Trophoblast cell (in vitro differentiated cells and primary cell): Measurements from ENCODE around the gene SHROOM1.
A peak's percentile ranks its signal among the peaks of the same experiment; 100 is the strongest.

Experiments
- DNase-seq, 2 donors: peaks; one replicate each; pipeline ENCODE4 v3.0.0-alpha.2; 2016
- H2AFZ ChIP-seq: 2 replicates; pipeline ENCODE4 v1.6.1; 2013; ENCODE audit warnings: low read length, moderate library complexity, mild to moderate bottlenecking; ENCODE audit not compliant: insufficient read depth, poor library complexity
- H2AK5ac ChIP-seq: 2 replicates; pipeline ENCODE4 v1.6.1; 2013; ENCODE audit warnings: mild to moderate bottlenecking, low read length
- H2BK120ac ChIP-seq: 2 replicates; pipeline ENCODE4 v1.6.1; 2013; ENCODE audit warnings: low read length, mild to moderate bottlenecking, moderate library complexity; ENCODE audit not compliant: insufficient read depth, poor library complexity
- H2BK12ac ChIP-seq: 2 replicates; pipeline ENCODE4 v1.6.1; 2013; ENCODE audit warnings: mild to moderate bottlenecking, low read length, moderate library complexity
- H2BK5ac ChIP-seq: 2 replicates; pipeline ENCODE4 v1.6.1; 2013; ENCODE audit warnings: low read length, low read depth, moderate library complexity, mild to moderate bottlenecking; ENCODE audit not compliant: poor library complexity
- H3K14ac ChIP-seq: 2 replicates; pipeline ENCODE4 v1.6.1; 2013; ENCODE audit warnings: mild to moderate bottlenecking, low read length
- H3K18ac ChIP-seq: 2 replicates; pipeline ENCODE4 v1.6.1; 2013; ENCODE audit warnings: mild to moderate bottlenecking, low read length
- H3K23ac ChIP-seq: 2 replicates; pipeline ENCODE4 v1.6.1; 2013; ENCODE audit warnings: low read length
- H3K27ac ChIP-seq: 2 replicates; pipeline ENCODE4 v1.5.1; 2013; ENCODE audit warnings: low read depth, mild to moderate bottlenecking, inconsistent platforms, low read length, moderate library complexity
- H3K27me3 ChIP-seq: 2 replicates; pipeline ENCODE4 v1.6.1; 2013; ENCODE audit warnings: inconsistent platforms, mild to moderate bottlenecking, low read length, moderate library complexity; ENCODE audit not compliant: insufficient read depth
- H3K36me3 ChIP-seq, 2 experiments: 1 replicate in 1 of 2; 2 replicates in 1 of 2; pipeline ENCODE4 v1.6.1; 2013; ENCODE audit warnings: low read length in 2 of 2, mild to moderate bottlenecking in 2 of 2, moderate library complexity in 1 of 2; ENCODE audit not compliant: insufficient read depth in 2 of 2, control insufficient read depth in 1 of 2
- H3K4ac ChIP-seq: 2 replicates; pipeline ENCODE4 v1.6.1; 2013; ENCODE audit warnings: low read depth, mild to moderate bottlenecking, low read length, moderate library complexity
- H3K4me1 ChIP-seq, 2 experiments: 1 replicate in 1 of 2; 2 replicates in 1 of 2; pipeline ENCODE4 v1.6.1; 2013; ENCODE audit warnings: low read length in 2 of 2, mild to moderate bottlenecking in 2 of 2, moderate library complexity in 1 of 2; ENCODE audit not compliant: insufficient read depth in 2 of 2, control insufficient read depth in 1 of 2
- H3K4me2 ChIP-seq: 2 replicates; pipeline ENCODE4 v1.6.1; 2013; ENCODE audit warnings: inconsistent platforms, mild to moderate bottlenecking, low read length, moderate library complexity
- H3K4me3 ChIP-seq: 2 replicates; pipeline ENCODE4 v1.5.1; 2013; ENCODE audit warnings: mild to moderate bottlenecking, low read depth, low read length, inconsistent platforms
- H3K79me1 ChIP-seq: one replicate; pipeline ENCODE4 v1.6.1; 2013; ENCODE audit warnings: low read length
- H3K79me2 ChIP-seq: 2 replicates; pipeline ENCODE4 v1.6.1; 2013; ENCODE audit warnings: low read length, mild to moderate bottlenecking; ENCODE audit not compliant: control insufficient read depth, insufficient read depth, poor library complexity
- H3K9ac ChIP-seq: 2 replicates; pipeline ENCODE4 v1.6.1; 2013; ENCODE audit warnings: mild to moderate bottlenecking, low read length
- H3K9me3 ChIP-seq: 2 replicates; pipeline ENCODE4 v1.6.1; 2013; ENCODE audit warnings: low read depth, mild to moderate bottlenecking, control low read depth, inconsistent platforms, low read length; ENCODE audit not compliant: insufficient read depth
- H4K12ac ChIP-seq: 2 replicates; pipeline ENCODE4 v1.6.1; 2013; ENCODE audit warnings: low read depth, mild to moderate bottlenecking, low read length, moderate library complexity
- H4K8ac ChIP-seq: 2 replicates; pipeline ENCODE4 v1.6.1; 2013; ENCODE audit warnings: low read depth, mild to moderate bottlenecking, low read length, moderate library complexity
- H4K91ac ChIP-seq: one replicate; pipeline ENCODE4 v1.6.1; 2013; ENCODE audit warnings: low read depth, mild to moderate bottlenecking, low read length, moderate library complexity
- WGBS: extraction: QIAGEN DNeasy Blood & Tissue Kit; methylation state at CpG from one replicate; pipeline ENCODE4 v1.1.7; 2013; ENCODE audit warnings: missing lambda C conversion rate; ENCODE audit not compliant: insufficient read length, insufficient coverage; ENCODE audit errors: extremely low coverage; 5-methylcytosine and 5-hydroxymethylcytosine counted together

SHROOM1 gene

GRCh38 chr5:132876020-132876759 lies 45.7 kb upstream of the SHROOM1 start:
- no peaks in the 10 kb centered on the region for H3K79me1 ChIP-seq
- no peaks in the 10 kb centered on the region for H3K79me2 ChIP-seq
- H2BK120ac ChIP-seq: no peak overlapping the region
- H3K23ac ChIP-seq: no peak overlapping the region
- DNase-seq: peak in 1 of 2 donors; percentile 25
- H3K18ac ChIP-seq: no peak overlapping the region
- H3K27ac ChIP-seq: no peak overlapping the region
- no peak overlapping the region for H2AFZ ChIP-seq
- no peak overlapping the region for H3K14ac ChIP-seq
- no peak overlapping the region for H3K4me3 ChIP-seq
- no peak overlapping the region for H3K4me2 ChIP-seq
- no peak overlapping the region for H2BK12ac ChIP-seq
- H3K4me1 ChIP-seq: no peaks in the 10 kb centered on the region
- H3K9me3 ChIP-seq: no peaks in the 10 kb centered on the region
- H2BK5ac ChIP-seq: no peak overlapping the region
- H3K27me3 ChIP-seq: no peaks in the 10 kb centered on the region
- peaks cover 12 to 36% of the 10 kb centered on the region in 2 experiments for H3K36me3 ChIP-seq
- H2AK5ac ChIP-seq: no peak overlapping the region
- H4K8ac ChIP-seq: no peak overlapping the region
- WGBS: no CpG with 5 or more reads among the region's 1 CpG
- no peak overlapping the region for H4K91ac ChIP-seq
- no peak overlapping the region for H4K12ac ChIP-seq
- H3K9ac ChIP-seq: no peak overlapping the region
- H3K4ac ChIP-seq: no peak overlapping the region

GRCh38 chr5:132873930-132874271 lies 43.5 kb upstream of the SHROOM1 start:
- H4K12ac ChIP-seq: no peak overlapping the region
- no peak overlapping the region for H3K27ac ChIP-seq
- H3K4me2 ChIP-seq: no peak overlapping the region
- H3K36me3 ChIP-seq: peaks cover 10 to 36% of the 10 kb centered on the region in 2 experiments
- no peak overlapping the region for H2BK5ac ChIP-seq
- H2BK120ac ChIP-seq: no peak overlapping the region
- H3K23ac ChIP-seq: no peak overlapping the region
- H3K4me1 ChIP-seq: no peaks in the 10 kb centered on the region
- H2BK12ac ChIP-seq: no peak overlapping the region
- DNase-seq: no peak
- no peaks in the 10 kb centered on the region for H3K79me1 ChIP-seq
- no peak overlapping the region for H3K18ac ChIP-seq
- H3K4me3 ChIP-seq: no peak overlapping the region
- H4K91ac ChIP-seq: no peak overlapping the region
- no peak overlapping the region for H4K8ac ChIP-seq
- no peaks in the 10 kb centered on the region for H3K27me3 ChIP-seq
- H2AK5ac ChIP-seq: no peak overlapping the region
- H2AFZ ChIP-seq: no peak overlapping the region
- no peaks in the 10 kb centered on the region for H3K79me2 ChIP-seq
- no peak overlapping the region for H3K9ac ChIP-seq
- H3K14ac ChIP-seq: no peak overlapping the region
- H3K9me3 ChIP-seq: no peaks in the 10 kb centered on the region
- H3K4ac ChIP-seq: no peak overlapping the region
- no CpG with 5 or more reads among the region's 3 CpGs for WGBS

GRCh38 chr5:132873119-132873929 lies 42.9 kb upstream of the SHROOM1 start, which contains the start of gene LEAP2:
LEAP2 (plus strand) TSS chr5:132873668; CDS start chr5:132873695, 27 bp downstream.
- Histone ChIP-seq H2BK120ac (no peak within 1 kb of the TSS), H2AFZ (no peak within 1 kb of the TSS), H4K8ac (no peak within 1 kb of the TSS), H3K36me3 (peaks cover 12 to 36% of the 10 kb centered on the region in 2 experiments), H3K27ac (no peak within 1 kb of the TSS), H4K12ac (no peak within 1 kb of the TSS), H3K14ac (no peak within 1 kb of the TSS), H2AK5ac (no peak within 1 kb of the TSS), H3K27me3 (no peaks in the 10 kb centered on the region), H3K18ac (no peak within 1 kb of the TSS), H3K4me2 (no peak within 1 kb of the TSS), H3K79me2 (no peaks in the 10 kb centered on the region), H2BK12ac (no peak within 1 kb of the TSS), H3K9ac (no peak within 1 kb of the TSS), H2BK5ac (no peak within 1 kb of the TSS), H3K23ac (no peak within 1 kb of the TSS), H3K4ac (no peak within 1 kb of the TSS), H3K4me1 (no peaks in the 10 kb centered on the region), H4K91ac (no peak within 1 kb of the TSS), H3K9me3 (no peaks in the 10 kb centered on the region), H3K4me3 (no peak within 1 kb of the TSS), H3K79me1 (no peaks in the 10 kb centered on the region)
- WGBS: no CpG with 5 or more reads among the region's 6 CpGs
- no peak for DNase-seq

DNA sequence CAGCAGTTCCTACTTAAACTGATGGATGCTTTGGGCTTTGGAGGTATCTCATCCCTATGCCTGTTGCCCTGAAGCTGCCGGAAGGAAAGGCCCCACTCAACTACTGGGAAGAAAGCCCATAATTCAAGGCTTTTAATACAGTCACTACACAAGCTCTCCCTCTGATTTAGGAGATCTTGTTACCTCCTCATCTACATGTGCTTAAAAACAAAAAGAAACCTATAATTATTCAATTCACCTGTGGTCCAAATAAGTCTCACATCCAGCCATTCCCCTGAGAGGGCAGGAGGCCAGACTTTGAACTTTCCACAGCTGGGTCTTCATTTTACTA lies 42.3 kb upstream of the SHROOM1 start:
- no peaks in the 10 kb centered on the region for H3K79me1 ChIP-seq
- WGBS: no CpG with 5 or more reads among the region's 1 CpG

More for the DNA sequence above, 42.3 kb upstream of the SHROOM1 start:
- no peak for DNase-seq
- Histone ChIP-seq H3K4me2 (no peak overlapping the region), H2BK12ac (no peak overlapping the region), H3K23ac (no peak overlapping the region), H2AK5ac (no peak overlapping the region), H3K9me3 (no peaks in the 10 kb centered on the region), H3K27ac (no peak overlapping the region), H3K14ac (no peak overlapping the region), H3K79me2 (no peaks in the 10 kb centered on the region), H4K8ac (no peak overlapping the region), H3K4ac (no peak overlapping the region), H2BK5ac (no peak overlapping the region), H4K91ac (no peak overlapping the region), H2BK120ac (no peak overlapping the region), H3K4me3 (no peak overlapping the region), H3K9ac (no peak overlapping the region), H3K36me3 (peaks cover 11 to 30% of the 10 kb centered on the region in 2 experiments), H3K18ac (no peak overlapping the region), H3K27me3 (no peaks in the 10 kb centered on the region), H3K4me1 (no peaks in the 10 kb centered on the region), H2AFZ (no peak overlapping the region), H4K12ac (no peak overlapping the region)
